Measurements from ENCODE around the gene GREB1. TPM values are rescaled to one million over a fixed set of nuclear protein-coding genes. Genes with fewer than 3 reads are reported as not detected.
A peak's percentile ranks its signal among the peaks of the same experiment; 100 is the strongest.

GREB1 gene
- total RNA-seq, 1 experiment from 2014 or later, result 16.5 TPM

- Histone ChIP-seq H3K23ac (ENCODE audit: insufficient read length, low read depth, low read length) (no peak overlapping the region), H3K27ac (ENCODE audit: insufficient read length, low read depth, low read length) (no peak overlapping the region), H3K9ac (ENCODE audit: extremely low read depth, insufficient read length, low read length) (no peak overlapping the region), H2BK5ac (ENCODE audit: insufficient read length, low read length) (no peak overlapping the region), H2BK12ac (ENCODE audit: insufficient read length, low read depth, low read length) (no peak overlapping the region), H3K23me2 (ENCODE audit: insufficient read length, low read depth, low read length, poor library complexity, severe bottlenecking) (no peaks in the 10 kb centered on the region), H2AK5ac (ENCODE audit: insufficient read length, low read length) (no peak overlapping the region), H2AFZ (ENCODE audit: low read length) (no peak overlapping the region), H4K20me1 (ENCODE audit: control insufficient read depth, insufficient read depth, insufficient read length) (no peaks in the 10 kb centered on the region), H2BK20ac (ENCODE audit: low read depth, low read length, poor library complexity, severe bottlenecking) (no peak overlapping the region), H3T11ph (ENCODE audit: low read length) (no peak overlapping the region), H3K14ac (ENCODE audit: insufficient read depth, low read length) (no peak overlapping the region), H3K4me2 (ENCODE audit: insufficient read depth, insufficient read length, low read length) (no peak overlapping the region), H3K4me1 (ENCODE audit: insufficient read depth, low read length) (peaks cover 2% of the 10 kb centered on the region; the same call in 1 of the 2 replicates), H3K9me3 (ENCODE audit: control insufficient read depth, low read depth, low read length) (no peaks in the 10 kb centered on the region), H3K18ac (ENCODE audit: insufficient read length, low read depth, low read length) (no peak overlapping the region), H4K8ac (replicated peaks; ENCODE audit: insufficient read length, low read depth, low read length) (no peak overlapping the region), H3K79me1 (ENCODE audit: insufficient read depth, low read depth, low read length, poor library complexity, severe bottlenecking) (no peaks in the 10 kb centered on the region), H2BK15ac (ENCODE audit: low read depth, low read length) (no peak overlapping the region), H3K56ac (ENCODE audit: insufficient read length, low read depth, low read length) (no peak overlapping the region), H4K91ac (ENCODE audit: insufficient read length, low read depth, low read length) (no peak overlapping the region), H3K4ac (ENCODE audit: low read depth, low read length) (no peak overlapping the region), H4K5ac (ENCODE audit: insufficient read length, low read depth, low read length) (no peak overlapping the region), H3K79me2 (ENCODE audit: insufficient read depth, low read length) (peaks cover 2% of the 10 kb centered on the region; the same call in 1 of the 2 replicates), H3K27me3 (ENCODE audit: insufficient read depth, low read length) (no peaks in the 10 kb centered on the region), H2BK120ac (ENCODE audit: low read depth, low read length, poor library complexity, severe bottlenecking) (no peak overlapping the region)
- DNase-seq, result peak; percentile 59
- Mint-ChIP-seq H3K4me1 (peaks cover 38 to 43% of the 10 kb centered on the region in 2 experiments), H3K27ac (no peak overlapping the region), H3K4me3 (peak overlapping the region; percentile 13 to 67; a peak in 4 of 5 replicates), H3K36me3 (ENCODE audit: insufficient read depth in 1 of 3, low read depth in 3 of 3) (no peaks in the 10 kb centered on the region; a peak in 2 of 7 replicates), H3K9me3 (no peaks in the 10 kb centered on the region; a peak in 1 of 5 replicates), H3K27me3 (ENCODE audit: low read depth) (no peaks in the 10 kb centered on the region; the same call in 1 of the 2 replicates)
- no CpG with 5 or more reads among the region's 30 CpGs for WGBS (ENCODE audit: extremely low coverage, insufficient read length, low lambda C conversion rate)
- no peak for TF ChIP-seq CTCF (conservative IDR thresholded peaks at IDR 0.05)
These were observed 37.8 kb upstream of the GREB1 start for GRCh38 chr2:11495844-11496681.
